Osteoblast (primary cell): ENCODE results near the gene KNDC1. TPM values are rescaled to one million over a fixed set of nuclear protein-coding genes. Genes with fewer than 3 reads are reported as not detected.

Experiments
- DNase-seq: peaks from one replicate; pipeline ENCODE4 v3.0.0; 2011; ENCODE audit warnings: low spot score, mixed read lengths; ENCODE audit not compliant: insufficient read length; ENCODE audit errors: missing footprints
- H2AFZ ChIP-seq: 2 replicates; pipeline ENCODE4 v1.6.0; 2011; ENCODE audit warnings: mild to moderate bottlenecking, low read length
- H3K27ac ChIP-seq: 2 replicates; pipeline ENCODE4 v1.5.1; 2011; ENCODE audit warnings: mild to moderate bottlenecking, low read depth, low read length, moderate library complexity
- H3K27me3 ChIP-seq: 2 replicates; pipeline ENCODE4 v1.6.0; 2012; ENCODE audit warnings: mild to moderate bottlenecking, control low read depth, inconsistent platforms, low read length, moderate library complexity; ENCODE audit not compliant: insufficient read depth
- H3K36me3 ChIP-seq: 2 replicates; pipeline ENCODE4 v1.5.1; 2011; ENCODE audit warnings: mild to moderate bottlenecking, low read length, control low read depth, moderate library complexity; ENCODE audit not compliant: insufficient read depth
- H3K4me1 ChIP-seq: 2 replicates; pipeline ENCODE4 v1.5.1; 2011; ENCODE audit warnings: mild to moderate bottlenecking, low read length, control low read depth, moderate library complexity; ENCODE audit not compliant: insufficient read depth
- H3K4me2 ChIP-seq: 2 replicates; pipeline ENCODE4 v1.6.0; 2011; ENCODE audit warnings: mild to moderate bottlenecking, low read length; ENCODE audit not compliant: insufficient read depth
- H3K4me3 ChIP-seq: fragments of 200-600 bp; sonication (generic); 3 replicates; pipeline ENCODE4 v1.5.1; 2012; ENCODE audit warnings: mild to moderate bottlenecking, low read length, inconsistent platforms; ENCODE audit not compliant: insufficient read depth
- H3K79me2 ChIP-seq: 2 replicates; pipeline ENCODE4 v1.6.0; 2012; ENCODE audit warnings: mild to moderate bottlenecking, low read length, control low read depth, inconsistent platforms; ENCODE audit not compliant: insufficient read depth
- H3K9me3 ChIP-seq: 2 replicates; pipeline ENCODE4 v1.5.1; 2011; ENCODE audit warnings: low read depth, low read length, control low read depth
- H4K20me1 ChIP-seq: 2 replicates; pipeline ENCODE4 v1.6.0; 2012; ENCODE audit warnings: mild to moderate bottlenecking, low read length, control low read depth; ENCODE audit not compliant: insufficient read depth
- CTCF ChIP-seq: IDR thresholded peaks from 2 replicates; pipeline ENCODE4 v1.5.1; 2011; ENCODE audit warnings: mild to moderate bottlenecking, low read depth, low read length, moderate library complexity; ENCODE audit errors: extremely low read depth
- total RNA-seq: library from RNA; depleted of rRNA; stranded (reverse); fragments of >200 nt; gene quantifications from 2 replicates; pipeline ENCODE4 v1.2.3, GENCODE V29; 2012

Gene KNDC1
- total RNA-seq, 1 donor = not detected

DNA sequence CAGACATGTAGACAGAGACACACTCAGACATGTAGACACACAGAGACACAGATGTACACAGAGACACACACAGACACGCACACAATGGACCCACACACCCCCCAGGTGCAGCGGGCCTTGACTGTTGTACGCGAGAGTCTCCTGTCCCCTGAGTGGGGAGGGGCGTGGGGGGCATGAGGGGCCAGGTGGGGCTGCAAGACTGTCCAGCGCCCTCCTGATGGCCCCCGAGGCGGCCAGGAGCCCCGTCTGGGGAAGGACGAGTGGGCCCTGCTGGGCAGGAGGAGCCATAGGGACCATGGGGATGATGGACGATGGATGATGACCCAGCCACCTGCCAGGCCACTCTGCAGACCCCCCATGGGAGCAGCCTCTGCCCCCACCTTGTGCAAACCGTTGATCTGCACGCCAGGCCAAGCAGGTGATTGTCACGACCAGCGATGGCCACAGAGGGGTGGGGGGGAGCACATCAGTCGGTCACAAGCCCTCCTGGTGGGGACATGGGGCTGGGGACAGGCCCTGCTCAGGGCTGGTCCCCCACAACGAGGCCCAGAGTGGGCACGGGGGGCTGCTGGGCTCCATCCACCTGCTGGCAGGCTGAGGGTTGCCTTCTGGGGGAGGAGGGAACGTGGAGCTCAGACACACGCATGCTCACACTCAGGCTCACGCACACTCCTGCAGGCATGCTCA is 89.2 kb downstream of the KNDC1 start:
- Histone ChIP-seq H3K4me3 (no peak overlapping the region), H2AFZ (no peak overlapping the region), H3K4me2 (no peak overlapping the region), H3K4me1 (no peaks in the 10 kb centered on the region), H3K79me2 (no peaks in the 10 kb centered on the region), H3K27ac (no peak overlapping the region), H3K27me3 (peaks cover 40% of the 10 kb centered on the region), H3K9me3 (no peaks in the 10 kb centered on the region), H3K36me3 (no peaks in the 10 kb centered on the region), H4K20me1 (no peaks in the 10 kb centered on the region)
- TF ChIP-seq CTCF = no peak
- no peak for DNase-seq

- Histone ChIP-seq H3K79me2 (no peaks in the 10 kb centered on the region), H3K36me3 (no peaks in the 10 kb centered on the region), H4K20me1 (no peaks in the 10 kb centered on the region), H3K9me3 (no peaks in the 10 kb centered on the region), H3K27ac (no peak overlapping the region), H3K4me3 (no peak overlapping the region), H3K4me2 (no peak overlapping the region), H3K27me3 (peaks cover 35% of the 10 kb centered on the region), H2AFZ (no peak overlapping the region), H3K4me1 (no peaks in the 10 kb centered on the region)
- DNase-seq = no peak
- TF ChIP-seq CTCF = no peak
Observed at GRCh38 chr10:133249975-133250754, 90.1 kb downstream of the KNDC1 start.

DNA sequence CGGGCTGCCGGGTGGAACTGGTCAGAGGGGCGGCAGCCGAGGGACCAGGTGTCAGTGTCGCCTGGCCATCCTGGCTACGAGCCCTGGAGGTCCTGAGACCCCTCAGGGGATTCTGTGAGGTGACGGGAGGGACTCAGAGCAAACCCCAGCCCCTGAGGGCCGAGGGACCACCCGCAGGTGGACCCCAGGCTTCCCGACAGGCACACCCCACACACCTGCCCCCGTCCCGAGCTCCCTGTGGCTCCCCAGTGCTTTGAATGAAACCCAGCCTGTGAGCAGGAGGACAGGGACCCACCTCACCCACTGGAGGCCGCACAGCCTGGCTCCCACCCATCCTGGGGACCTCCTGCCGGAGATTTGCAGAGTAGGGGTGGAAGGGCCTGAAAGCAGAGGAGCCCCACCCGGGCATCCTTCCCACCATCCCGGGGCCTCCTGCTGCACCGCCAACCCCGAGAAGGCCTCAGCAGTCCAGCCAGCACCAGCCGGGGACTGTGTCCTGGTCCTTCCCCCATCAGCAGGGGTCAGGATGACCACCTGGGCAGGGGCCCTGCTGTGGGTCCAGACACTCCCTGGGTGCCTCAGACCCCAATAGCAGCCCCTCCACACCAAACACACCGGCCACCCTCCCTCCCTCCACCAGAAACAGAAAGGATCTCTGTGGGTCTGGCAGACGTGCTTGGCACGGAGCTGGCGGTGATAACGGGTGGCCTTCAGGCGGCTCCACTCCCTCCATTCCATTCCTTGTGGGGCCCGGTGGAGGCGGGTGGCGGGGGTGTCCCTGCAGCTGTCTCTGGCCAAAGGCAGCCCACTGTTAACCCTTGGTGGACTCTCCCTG is 91.6 kb downstream of the KNDC1 start:
- no peak overlapping the region for H3K4me3 ChIP-seq
- no peaks in the 10 kb centered on the region for H3K36me3 ChIP-seq
- H2AFZ ChIP-seq = no peak overlapping the region
- no peak for TF ChIP-seq CTCF
- no peak for DNase-seq
- H3K4me1 ChIP-seq = no peaks in the 10 kb centered on the region
- H3K27ac ChIP-seq = no peak overlapping the region
- no peak overlapping the region for H3K4me2 ChIP-seq
- no peaks in the 10 kb centered on the region for H4K20me1 ChIP-seq
- H3K79me2 ChIP-seq = no peaks in the 10 kb centered on the region
- peaks cover 22% of the 10 kb centered on the region for H3K27me3 ChIP-seq
- H3K9me3 ChIP-seq = no peaks in the 10 kb centered on the region

DNA sequence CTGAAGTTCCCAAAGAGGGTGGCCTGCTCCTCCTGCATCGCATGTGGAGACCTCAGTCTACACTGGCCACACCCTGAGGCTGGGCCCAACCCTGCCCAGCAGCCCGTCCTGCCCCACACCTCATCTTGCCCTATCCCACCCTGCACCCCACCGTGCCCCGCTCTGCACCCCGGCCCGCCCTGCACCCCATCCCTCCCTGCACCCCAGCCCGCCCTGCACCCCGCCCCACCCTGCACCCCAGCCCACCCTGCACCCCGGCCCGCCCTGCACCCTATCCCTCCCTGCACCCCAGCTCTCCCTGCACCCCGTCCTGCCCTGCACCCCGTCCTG is 92.2 kb downstream of the KNDC1 start:
- Histone ChIP-seq H3K9me3 (no peaks in the 10 kb centered on the region), H3K4me2 (no peak overlapping the region), H3K27ac (no peak overlapping the region), H3K4me3 (no peak overlapping the region), H3K36me3 (no peaks in the 10 kb centered on the region), H3K79me2 (no peaks in the 10 kb centered on the region), H2AFZ (no peak overlapping the region), H4K20me1 (no peaks in the 10 kb centered on the region), H3K27me3 (peaks cover 16% of the 10 kb centered on the region), H3K4me1 (no peaks in the 10 kb centered on the region)
- no peak for TF ChIP-seq CTCF
- no peak for DNase-seq
